ENCODE measurements around the gene KCNH3.

DNA sequence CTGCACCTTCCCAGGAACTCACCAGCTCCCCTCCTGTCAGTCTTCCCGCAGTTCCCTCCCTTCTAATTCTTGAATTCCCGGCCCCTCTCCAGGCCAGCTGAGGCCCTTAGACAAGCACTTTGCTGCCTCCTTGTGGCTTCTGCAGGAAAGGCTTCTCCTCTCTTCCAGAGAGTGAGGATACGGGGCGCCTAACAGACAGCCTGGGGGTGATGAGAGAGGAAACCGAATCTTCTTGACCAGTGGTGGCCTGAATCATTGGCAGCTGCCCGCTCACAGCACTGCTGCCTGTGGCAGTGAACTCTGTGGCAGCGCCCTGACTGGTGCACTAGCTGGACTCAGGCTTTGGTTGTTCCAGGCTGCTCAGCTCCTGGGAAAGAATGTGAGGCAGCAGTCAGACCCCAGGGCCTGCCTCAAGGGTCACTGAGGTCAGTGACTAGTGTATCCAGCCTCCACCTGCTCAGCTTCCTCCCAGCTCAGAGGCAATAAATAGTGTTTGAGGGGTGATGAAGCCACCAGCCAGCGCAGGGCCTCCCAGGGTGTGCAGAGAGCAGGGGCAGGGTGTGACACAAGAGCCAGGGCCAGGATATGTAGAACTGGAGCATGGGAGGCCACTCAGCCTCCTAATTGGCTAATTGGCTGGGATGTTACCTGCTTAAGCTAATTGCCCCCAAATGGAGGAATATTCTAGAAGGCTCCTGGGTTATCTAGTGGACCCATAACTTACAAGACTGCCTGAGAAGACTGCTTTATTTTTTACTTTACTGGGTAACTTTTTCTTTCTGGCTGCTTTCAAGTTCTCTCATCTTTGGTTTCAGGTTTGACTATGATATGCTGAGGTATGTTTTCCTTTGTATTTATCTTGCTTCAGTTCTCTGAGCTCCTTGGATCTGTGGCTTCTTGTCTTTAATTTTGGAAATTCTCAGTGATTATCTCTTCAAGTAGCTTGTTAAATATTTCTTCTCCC is 42.0 kb downstream of the KCNH3 start:
- TF ChIP-seq GATA2 (IDR thresholded peaks at IDR 0.05; ENCODE audit: low read depth, low read length), result no peak
- TF ChIP-seq GATA3 (IDR thresholded peaks at IDR 0.05; ENCODE audit: low read depth, low read length), result no peak
